ENCODE measurements around the gene MYH14. TPM values are rescaled to one million over a fixed set of nuclear protein-coding genes. Genes with fewer than 3 reads are reported as not detected.

The MYH14 gene
- total and polyA plus RNA-seq, 2 of the 8 experiments (the other 6 are each of a cell fraction or from before 2014, with no cell fraction given), result 17.3 to 28.6 TPM

DNA sequence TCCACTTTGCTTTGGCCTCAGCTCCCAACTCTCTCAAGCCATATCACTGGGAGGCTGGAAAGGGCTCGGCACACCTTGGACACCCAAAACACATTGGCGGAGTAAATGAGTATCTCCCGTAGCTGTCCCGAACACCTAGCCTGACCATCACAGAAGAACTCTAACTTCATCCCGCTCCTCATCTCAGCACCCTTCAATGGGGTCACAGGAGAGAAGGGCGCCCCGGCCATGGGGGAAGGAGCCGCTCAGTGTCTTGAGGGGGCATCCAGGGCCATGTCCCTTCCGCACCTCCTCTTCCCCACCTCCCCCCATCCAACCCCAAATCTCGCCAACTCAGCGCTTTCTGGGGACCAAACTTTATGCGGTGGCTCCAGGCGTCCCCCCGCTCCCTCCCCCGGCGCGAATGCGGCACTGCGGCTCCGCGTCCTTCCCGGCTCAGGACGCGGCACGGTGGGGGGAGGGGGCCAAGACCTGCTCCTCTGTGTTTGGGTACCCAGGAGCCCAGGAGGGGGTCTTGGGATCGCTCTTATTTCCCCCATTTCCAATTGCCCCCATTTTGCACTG lies 122.8 kb downstream of the MYH14 start:
- Histone ChIP-seq H3K9ac (replicated peaks in 1 of 4; ENCODE audit: extremely low read depth in 1 of 4, low read depth in 3 of 4, low read length in 3 of 4) (peak overlapping the region in 1 of 4 experiments; percentile 8; a peak in 1 of 7 replicates), H2AK5ac (ENCODE audit: low read depth, low read length) (no peak overlapping the region), H3K23ac (ENCODE audit: insufficient read length) (no peak overlapping the region), H4K5ac (ENCODE audit: insufficient read length, low read depth, low read length) (peak overlapping the region; percentile 22), H3K36me3 (ENCODE audit: control insufficient read depth in 2 of 4, insufficient read depth in 4 of 4, low read length in 3 of 4) (peaks cover 3 to 7% (median 5%) of the 10 kb centered on the region in 4 experiments; a peak in 4 of 8 replicates), H3K4ac (replicated peaks; ENCODE audit: insufficient read length, low read depth, low read length) (no peak overlapping the region), H2BK120ac (replicated peaks; ENCODE audit: low read depth, low read length) (no peak overlapping the region), H2BK12ac (ENCODE audit: low read depth, low read length) (0 out of 2 replicates have a peak overlapping the region, but pooled peaks have one; percentile 0), H3K14ac (ENCODE audit: insufficient read length) (no peak overlapping the region), H3K27ac (ENCODE audit: low read depth, low read length) (no peak overlapping the region), H2BK15ac (ENCODE audit: low read length) (no peak overlapping the region; the same call in 1 of the 2 replicates), H4K8ac (ENCODE audit: extremely low read depth, insufficient read depth, low read length) (peak overlapping the region; percentile 4; the same call in 1 of the 2 replicates), H3K23me2 (ENCODE audit: low read depth, low read length) (peaks cover 24% of the 10 kb centered on the region; the same call in 1 of the 2 replicates), H3K79me1 (ENCODE audit: low read depth, low read length) (peaks cover 6% of the 10 kb centered on the region; the same call in 1 of the 2 replicates), H3K79me2 (ENCODE audit: control insufficient read depth in 1 of 2, insufficient read depth in 2 of 2, low read length in 2 of 2) (peaks cover 0 to 4% of the 10 kb centered on the region in 2 experiments; a peak in 1 of 4 replicates), H4K20me1 (replicated peaks in 1 of 2; ENCODE audit: control insufficient read depth in 1 of 2, insufficient read depth in 2 of 2, low read length in 2 of 2) (peaks cover 22 to 24% of the 10 kb centered on the region in 2 experiments), H2AFZ (ENCODE audit: low read length) (no peak overlapping the region), H3K4me2 (ENCODE audit: insufficient read depth in 1 of 2, low read depth in 2 of 2, low read length in 2 of 2) (peak overlapping the region; percentile 89 to 91), H3K9me3 (ENCODE audit: insufficient read depth in 2 of 2, low read depth in 1 of 2, low read length in 1 of 2) (no peaks in the 10 kb centered on the region), H2BK5ac (ENCODE audit: low read depth, low read length) (peak overlapping the region; percentile 18; the same call in 1 of the 2 replicates), H3K56ac (replicated peaks; ENCODE audit: insufficient read length, low read depth, low read length) (no peak overlapping the region), H2BK20ac (ENCODE audit: low read length) (no peak overlapping the region), H3K18ac (ENCODE audit: extremely low read depth, low read length) (no peak overlapping the region; the same call in 1 of the 2 replicates), H3K4me1 (replicated peaks in 1 of 4; ENCODE audit: control insufficient read depth in 3 of 4, insufficient read depth in 4 of 4, low read length in 3 of 4) (peaks cover 0 to 18% (median 7%) of the 10 kb centered on the region in 4 experiments; a peak in 6 of 7 replicates), H4K91ac (replicated peaks; ENCODE audit: insufficient read length, low read length) (no peak overlapping the region), H3K4me3 (ENCODE audit: extremely low read depth in 1 of 4, insufficient read depth in 2 of 4, low read depth in 3 of 4, low read length in 4 of 4) (peak overlapping the region; percentile 36 to 68 (median 52)), H3K27me3 (replicated peaks in 1 of 4; ENCODE audit: control insufficient read depth in 3 of 4, extremely low read depth in 1 of 4, insufficient read depth in 3 of 4, low read length in 3 of 4) (peaks cover 5 to 15% (median 12%) of the 10 kb centered on the region in 4 experiments; a peak in 6 of 7 replicates)
- no peak for FAIRE-seq
- 3% methylated on average over 12 of the region's 26 CpGs; no CpG with 5 or more reads in 1 of the 2 experiments for WGBS, 2 experiments (ENCODE audit: extremely low coverage in 1 of 2, insufficient coverage in 1 of 2, insufficient read length in 1 of 2, insufficient replicate concordance in 2 of 2, low coverage in 1 of 2, low lambda C conversion rate in 2 of 2, missing lambda C conversion rate in 1 of 2)
- POLR2A ChIA-PET (ENCODE audit: partially characterized antibody), result interaction anchor here (0.6 to 3.9 kb wide), 8 partner anchors 9 to 779 kb away, joined by 3 to 46 read pairs (median 4); no protein-coding TSS in a partner anchor
- DNase-seq (ENCODE audit: low read depth in 1 of 2, low spot score in 2 of 2), result peak in 1 of 2 experiments; percentile 68
- CTCF ChIA-PET (ENCODE audit: partially characterized antibody), result interaction anchor here (0.7 to 2.1 kb wide), 4 partner anchors 10 to 230 kb away, joined by 3 to 7 read pairs (median 4); no protein-coding TSS in a partner anchor
- TF ChIP-seq TAF1 (IDR thresholded peaks at IDR 0.05; ENCODE audit: low read depth, low read length) (no peak), MAFK (IDR thresholded peaks at IDR 0.05; ENCODE audit: low read depth, low read length) (peak; percentile 73; the same call in 1 of the 2 replicates)
